ENCODE measurements around the gene CEP44. TPM values are rescaled to one million over a fixed set of nuclear protein-coding genes. Genes with fewer than 3 reads are reported as not detected.

Gene CEP44
- total RNA-seq, 1 experiment from 2014 or later: 11.5 TPM

- ChIA-PET RAD21 (ENCODE audit: low non-redundant PET in 1 of 2, low total read pairs in 2 of 2, uncharacterized antibody in 2 of 2, unreplicated experiment in 2 of 2) (no interaction called here), POLR2A (no interaction called here), CTCF (no interaction called here)
- peaks cover 0 to 6% of the 10 kb centered on the region in 2 experiments; a peak in 1 of 4 replicates for H3K4me1 ChIP-seq (ENCODE audit: control insufficient read depth in 1 of 2, insufficient read depth in 2 of 2, low read length in 2 of 2)
- no peak overlapping the region for H3K9ac ChIP-seq (ENCODE audit: low read length)
- TF ChIP-seq RAD21 (IDR thresholded peaks at IDR 0.05; ENCODE audit: low read depth) (no peak), ZNF274 (IDR thresholded peaks at IDR 0.05; ENCODE audit: low read depth, low read length) (no peak), CBX3 (IDR thresholded peaks at IDR 0.05; ENCODE audit: low read depth) (no peak), EZH2phosphoT487 (IDR thresholded peaks at IDR 0.05; ENCODE audit: borderline replicate concordance) (no peak)
- H3K4me2 ChIP-seq (ENCODE audit: low read length): no peak overlapping the region
- intact Hi-C loops (cut with micrococcal nuclease): no loop called here
- H3K27me3 ChIP-seq (ENCODE audit: insufficient read depth, low read length): no peaks in the 10 kb centered on the region
- DNase-seq (ENCODE audit: low read depth, low spot score): no peak
- H3K9me3 ChIP-seq (ENCODE audit: control insufficient read depth in 1 of 2, insufficient read depth in 1 of 2, low read depth in 1 of 2, low read length in 2 of 2): no peaks in the 10 kb centered on the region
- peaks cover 11% of the 10 kb centered on the region; the same call in 1 of the 2 replicates for H3K79me2 ChIP-seq (ENCODE audit: insufficient read depth, low read length)
- no peaks in the 10 kb centered on the region for H3K36me3 ChIP-seq (ENCODE audit: control insufficient read depth in 1 of 2, insufficient read depth in 2 of 2, low read length in 2 of 2)
- H3K9me2 ChIP-seq (ENCODE audit: insufficient read depth): no peaks in the 10 kb centered on the region
- no peak for ATAC-seq
- H4K20me1 ChIP-seq (ENCODE audit: insufficient read depth): no peaks in the 10 kb centered on the region
- no TSS peak for BruUV-seq (replicated peaks)
- no peak overlapping the region for H3K4me3 ChIP-seq (replicated peaks in 1 of 2; ENCODE audit: low read depth in 1 of 2, low read length in 2 of 2)
- no peak overlapping the region for H3K27ac ChIP-seq (ENCODE audit: low read depth, low read length)
- H2AFZ ChIP-seq (ENCODE audit: low read depth, low read length, poor library complexity, severe bottlenecking): no peak overlapping the region
Observed at GRCh38 chr4:174278467-174278866, 5.2 kb upstream of the CEP44 start.

- Histone ChIP-seq H3K36me3 (ENCODE audit: control insufficient read depth in 1 of 2, insufficient read depth in 2 of 2, low read length in 2 of 2) (no peaks in the 10 kb centered on the region), H3K27ac (ENCODE audit: low read depth, low read length) (no peak overlapping the region), H3K27me3 (ENCODE audit: insufficient read depth, low read length) (no peaks in the 10 kb centered on the region), H3K9me2 (ENCODE audit: insufficient read depth) (no peaks in the 10 kb centered on the region), H3K4me2 (ENCODE audit: low read length) (no peak overlapping the region), H3K79me2 (ENCODE audit: insufficient read depth, low read length) (peaks cover 15% of the 10 kb centered on the region), H4K20me1 (ENCODE audit: insufficient read depth) (no peaks in the 10 kb centered on the region), H3K9ac (ENCODE audit: low read length) (no peak overlapping the region), H2AFZ (ENCODE audit: low read depth, low read length, poor library complexity, severe bottlenecking) (no peak overlapping the region), H3K4me3 (replicated peaks in 1 of 2; ENCODE audit: low read depth in 1 of 2, low read length in 2 of 2) (no peak overlapping the region), H3K4me1 (ENCODE audit: control insufficient read depth in 1 of 2, insufficient read depth in 2 of 2, low read length in 2 of 2) (peaks cover 0 to 8% of the 10 kb centered on the region in 2 experiments; a peak in 2 of 4 replicates), H3K9me3 (ENCODE audit: control insufficient read depth in 1 of 2, insufficient read depth in 1 of 2, low read depth in 1 of 2, low read length in 2 of 2) (no peaks in the 10 kb centered on the region)
- no TSS peak for BruUV-seq (replicated peaks)
- ChIA-PET POLR2A (no interaction called here), CTCF (no interaction called here), RAD21 (ENCODE audit: low non-redundant PET in 1 of 2, low total read pairs in 2 of 2, uncharacterized antibody in 2 of 2, unreplicated experiment in 2 of 2) (no interaction called here)
- ATAC-seq (no peak), DNase-seq (ENCODE audit: low read depth, low spot score) (no peak)
- intact Hi-C loops (cut with micrococcal nuclease): no loop called here
- TF ChIP-seq RAD21 (IDR thresholded peaks at IDR 0.05; ENCODE audit: low read depth): no peak
- no peak for TF ChIP-seq CTCF (IDR thresholded peaks at IDR 0.05 in 2 of 3, conservative IDR thresholded peaks at IDR 0.05 in 1 of 3; ENCODE audit: borderline replicate concordance in 1 of 3, insufficient read depth in 1 of 3, low read depth in 2 of 3, low read length in 2 of 3)
- TF ChIP-seq CBX3 (IDR thresholded peaks at IDR 0.05; ENCODE audit: low read depth): 0 out of 2 replicates have a peak, but pooled peaks have one; percentile 33
Observed at GRCh38 chr4:174279433-174280155, 4.1 kb upstream of the CEP44 start.
